Mucosa of gallbladder (tissue), 1 donor: Measurements from ENCODE around the gene SNX8. TPM values are rescaled to one million over a fixed set of nuclear protein-coding genes. Genes with fewer than 3 reads are reported as not detected.
"Not testable (repeated sequence)": the region's sequence is repeated elsewhere in the genome, so short reads cannot be mapped to it uniquely, and the experiment has no call there.

Source experiments
- DNase-seq: peaks from one replicate; pipeline ENCODE4 v3.0.0-alpha.2; 2020; ENCODE audit warnings: low spot score
- total RNA-seq: library from RNA; stranded (reverse); gene quantifications from one replicate; pipeline ENCODE4 v1.2.1, GENCODE V29; 2021
- donor health status: DM: no; HTN: no; CAD: no.

SNX8 gene
- total RNA-seq, 1 donor from 2014 or later = 20.5 TPM

GRCh38 chr7:2295936-2296620 lies 18.2 kb downstream of the SNX8 start:
- DNase-seq = no peak

DNA sequence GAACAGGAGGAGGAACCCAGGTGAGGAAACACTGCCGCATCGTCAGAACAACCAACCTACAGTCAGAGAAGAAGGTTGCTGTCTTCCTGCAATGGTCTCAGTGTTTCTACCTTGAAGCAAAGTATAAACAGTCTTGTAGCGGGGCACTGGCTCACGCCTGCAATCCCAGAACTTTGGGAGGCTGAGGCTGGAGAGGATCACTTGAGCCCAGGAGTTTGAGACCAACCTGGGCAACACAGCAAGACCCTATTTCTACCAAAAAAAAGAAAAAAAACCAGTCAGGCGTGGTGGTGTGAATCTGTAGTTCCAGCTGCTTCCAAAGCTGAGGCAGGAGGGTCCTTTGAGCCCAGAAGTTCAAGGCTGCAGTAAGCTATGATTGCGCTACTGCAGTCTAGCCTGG lies 23.4 kb downstream of the SNX8 start:
- no peak for DNase-seq

DNA sequence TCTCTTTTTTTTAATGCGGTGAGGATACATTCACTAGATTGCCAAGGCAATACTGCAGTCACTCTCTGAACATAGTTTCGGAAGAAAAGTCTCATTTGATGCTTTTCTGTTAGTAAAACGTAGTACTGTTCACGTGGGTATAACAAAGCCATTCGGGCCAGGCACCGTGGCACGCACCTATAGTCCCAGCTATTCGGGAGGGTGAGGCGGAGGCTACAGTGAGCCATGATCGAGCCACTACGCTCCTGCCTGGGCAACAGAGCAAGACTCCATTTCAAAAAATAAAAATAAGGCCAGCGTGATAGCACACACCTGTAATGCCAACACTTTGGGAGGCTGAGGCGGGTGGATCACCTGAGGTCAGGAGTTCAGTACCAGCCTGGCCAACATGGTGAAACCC lies 24.6 kb downstream of the SNX8 start:
- no peak for DNase-seq

DNA sequence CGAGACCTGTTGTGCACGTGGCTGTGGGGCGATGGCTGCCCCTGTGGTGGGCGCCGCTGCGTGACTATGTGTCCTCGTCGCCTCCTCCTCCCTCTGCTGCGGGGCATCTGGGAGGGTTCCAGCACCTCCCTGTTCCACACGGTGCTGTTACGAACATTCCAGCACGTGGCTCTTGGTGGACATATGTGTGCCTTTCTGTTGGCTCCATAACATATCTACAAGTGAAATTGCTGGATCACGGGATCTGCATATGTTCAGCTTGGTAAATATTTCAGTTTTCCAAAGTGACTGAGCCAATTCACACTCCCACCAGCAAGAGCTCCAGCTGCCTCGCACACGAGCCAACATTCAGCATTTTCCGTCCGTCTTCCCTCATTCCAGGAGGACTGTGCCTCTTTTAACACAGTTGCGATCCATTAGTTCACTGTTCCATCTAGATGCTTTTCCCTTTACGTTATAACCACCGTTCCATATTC lies 25.1 kb downstream of the SNX8 start:
- no peak for DNase-seq

- no peak for DNase-seq
These were observed 25.7 kb downstream of the SNX8 start for GRCh38 chr7:2288503-2288902.

- DNase-seq = no peak
These were observed 26.5 kb downstream of the SNX8 start for GRCh38 chr7:2287745-2288144.

DNA sequence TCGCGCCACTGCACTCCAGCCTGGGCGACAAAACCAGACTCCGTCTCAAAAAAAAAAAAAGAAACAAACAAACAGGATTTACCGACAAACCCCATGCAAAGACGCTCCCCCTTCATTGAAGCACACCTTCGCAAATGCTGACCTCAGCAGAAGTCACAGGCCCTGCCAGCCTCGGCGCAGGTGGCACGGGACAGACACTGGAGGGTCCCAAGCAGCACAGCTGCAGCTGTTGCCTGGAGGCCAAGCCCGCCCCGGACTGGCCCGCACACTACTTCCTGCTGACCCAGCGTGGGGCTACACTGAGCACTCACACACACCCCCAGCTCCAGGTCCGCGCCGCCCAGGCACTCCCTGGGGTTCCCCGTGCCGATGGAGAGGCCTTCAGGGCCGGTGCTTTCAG lies 31.2 kb downstream of the SNX8 start:
- no peak for DNase-seq

GRCh38 chr7:2282185-2282751 lies 32.0 kb downstream of the SNX8 start:
- DNase-seq = no peak

DNA sequence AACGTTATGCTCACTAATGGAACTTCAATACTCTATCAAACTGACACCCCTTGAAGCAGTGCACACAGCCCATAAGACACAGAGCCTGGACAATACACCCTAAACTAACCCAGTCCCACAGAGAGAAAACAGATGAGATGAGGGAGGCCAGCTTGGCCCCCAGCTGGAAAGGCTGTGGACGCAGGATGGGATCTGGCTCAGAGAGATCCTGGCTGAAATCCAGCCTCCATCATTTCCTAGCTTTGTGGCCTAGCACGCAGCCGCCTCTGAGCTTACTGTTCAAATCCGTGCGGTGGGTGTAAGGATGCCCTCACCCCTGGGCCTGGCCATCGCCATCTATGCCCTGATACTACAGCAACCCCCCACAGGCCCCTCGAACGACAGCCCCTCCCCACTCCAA lies 32.7 kb downstream of the SNX8 start:
- peak; percentile 42 for DNase-seq

DNA sequence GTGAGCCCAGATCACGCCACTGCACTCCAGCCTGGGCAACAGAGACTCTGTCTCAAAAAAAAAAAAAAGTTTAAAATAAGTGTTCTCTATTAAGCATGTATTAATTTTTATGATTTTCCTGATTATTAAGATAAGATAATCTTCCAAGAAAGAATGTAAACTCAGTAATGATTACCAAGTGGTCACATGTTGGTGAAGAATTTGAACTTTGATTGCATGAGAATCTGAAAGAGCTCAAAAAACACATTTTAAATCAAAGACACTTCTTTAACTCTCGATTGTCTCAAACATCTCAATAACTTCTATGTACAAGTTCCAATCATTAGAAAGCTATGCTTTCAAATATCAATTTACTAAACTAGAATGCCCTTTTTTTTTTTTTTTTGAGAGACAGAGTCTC lies 33.8 kb downstream of the SNX8 start:
- DNase-seq = no peak

GRCh38 chr7:2279896-2280295 lies 34.3 kb downstream of the SNX8 start:
- DNase-seq = no peak

- no peak for DNase-seq
These were observed 36.2 kb downstream of the SNX8 start for GRCh38 chr7:2278026-2278425.

- no peak for DNase-seq
These were observed 38.1 kb downstream of the SNX8 start for GRCh38 chr7:2276107-2276506.

DNA sequence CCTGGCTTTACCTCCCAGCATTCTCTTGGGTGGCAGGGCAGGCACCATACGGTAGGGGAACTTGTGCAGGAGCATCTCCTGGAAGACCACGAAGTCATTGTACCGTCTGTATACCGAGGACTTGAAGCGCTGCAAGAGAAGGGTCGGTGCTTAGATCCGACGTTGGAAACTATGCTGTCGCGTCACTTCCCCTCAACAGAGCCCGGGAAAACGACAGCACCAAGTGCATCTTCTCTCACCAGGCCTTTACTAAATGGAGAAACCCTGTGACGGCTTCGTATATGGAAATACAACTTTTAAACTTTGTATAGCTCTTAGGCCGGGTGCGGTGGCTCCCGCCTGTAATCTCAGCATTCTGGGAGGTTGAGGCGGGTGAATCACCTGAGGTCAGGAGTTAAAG lies 39.1 kb downstream of the SNX8 start:
- no peak for DNase-seq

DNA sequence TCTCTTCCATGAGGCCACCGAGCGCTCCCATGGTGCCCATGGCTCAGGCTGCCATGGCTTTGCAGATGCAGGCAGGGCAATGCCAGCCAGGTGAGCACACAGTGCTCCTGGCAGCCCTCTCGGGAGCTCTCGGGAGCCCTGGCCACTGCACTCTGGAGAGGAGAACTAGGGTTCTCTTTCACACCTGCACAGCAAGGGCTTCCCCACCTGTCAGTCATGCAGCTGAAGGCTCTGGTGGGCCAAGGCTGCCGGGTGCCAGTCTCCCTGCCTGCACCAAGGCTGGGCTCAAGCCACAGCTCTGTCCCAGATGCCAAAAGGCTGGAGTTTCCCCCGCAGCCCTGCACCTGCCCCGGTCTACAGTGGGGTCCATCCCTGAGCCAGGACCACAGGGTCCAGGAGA lies 39.6 kb downstream of the SNX8 start:
- DNase-seq = no peak

GRCh38 chr7:2273866-2274265 lies 40.4 kb downstream of the SNX8 start:
- no peak for DNase-seq

DNA sequence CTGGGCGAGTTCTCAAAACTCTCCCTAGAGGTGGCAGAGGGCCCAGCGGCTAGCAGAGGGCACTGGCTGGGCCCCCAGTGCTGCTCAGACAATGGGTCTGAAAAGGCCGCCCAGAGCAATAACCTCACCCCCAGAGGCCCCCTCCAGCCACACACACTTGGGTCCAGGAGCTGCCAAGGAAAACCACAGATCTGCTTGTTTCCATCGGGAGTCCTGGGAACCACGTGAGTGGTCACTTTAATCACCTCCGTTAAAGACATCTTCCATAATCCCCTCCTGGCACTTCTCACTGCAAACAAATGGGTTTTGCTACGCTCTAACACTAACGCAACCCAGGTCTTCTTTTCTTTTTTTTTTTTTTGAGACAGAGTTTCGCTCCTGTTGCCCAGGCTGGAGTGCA lies 42.2 kb downstream of the SNX8 start:
- DNase-seq = no peak

DNA sequence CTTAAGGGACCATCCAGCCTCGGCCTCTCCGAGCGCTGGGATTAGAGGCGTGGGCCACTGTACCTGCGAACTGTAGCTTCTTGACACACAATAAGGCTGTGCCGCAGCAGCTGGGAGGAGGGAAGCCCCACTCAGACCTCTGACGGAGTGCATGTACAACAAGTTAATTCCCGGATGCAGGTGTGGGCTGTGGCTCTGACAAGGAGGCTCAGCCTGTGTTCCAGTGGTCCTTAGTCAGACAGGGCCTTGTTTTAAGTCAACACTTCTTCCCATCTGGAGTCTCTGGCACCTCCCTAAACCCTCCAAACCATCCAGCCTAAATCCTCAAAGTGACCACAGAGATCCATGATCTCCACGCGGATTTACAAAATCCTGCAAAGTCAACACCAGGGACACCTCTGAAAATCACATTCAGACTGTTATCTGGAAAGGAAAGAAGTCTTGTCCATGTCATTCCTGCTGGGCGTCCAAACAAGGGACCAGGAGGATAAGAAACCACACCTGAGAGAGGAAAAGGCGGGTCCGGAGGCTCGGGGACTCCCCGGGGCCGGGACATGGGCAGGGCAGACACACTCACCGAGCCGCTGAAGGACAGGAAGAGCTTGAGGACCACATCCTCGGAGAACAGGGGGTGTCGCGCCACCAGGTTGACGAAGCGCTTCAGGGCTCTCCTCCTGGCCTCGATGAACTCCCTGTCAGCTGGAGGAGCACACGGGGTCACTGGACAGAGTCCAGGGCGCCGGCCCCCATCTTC lies 42.8 kb downstream of the SNX8 start:
- no peak for DNase-seq

DNA sequence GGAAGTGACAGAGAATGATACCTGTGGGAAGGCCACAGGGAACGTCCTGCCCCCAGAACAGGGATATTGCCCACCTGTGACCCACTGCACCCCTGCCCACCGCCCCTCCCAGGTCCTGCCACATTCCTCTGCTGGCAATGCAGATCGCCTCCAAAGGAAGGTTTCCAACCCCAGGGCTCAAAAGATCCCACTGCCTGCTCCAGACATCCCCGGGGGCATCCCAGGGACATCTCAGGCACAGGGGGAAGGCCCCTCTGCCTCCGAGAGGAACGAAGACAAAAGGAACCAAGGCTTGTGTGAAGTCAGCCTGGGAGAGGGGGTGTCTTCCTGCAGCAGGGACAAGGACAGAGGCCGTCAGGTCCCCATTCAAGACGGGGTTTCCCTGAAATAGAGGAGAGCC lies 43.7 kb downstream of the SNX8 start:
- DNase-seq = no peak

DNA sequence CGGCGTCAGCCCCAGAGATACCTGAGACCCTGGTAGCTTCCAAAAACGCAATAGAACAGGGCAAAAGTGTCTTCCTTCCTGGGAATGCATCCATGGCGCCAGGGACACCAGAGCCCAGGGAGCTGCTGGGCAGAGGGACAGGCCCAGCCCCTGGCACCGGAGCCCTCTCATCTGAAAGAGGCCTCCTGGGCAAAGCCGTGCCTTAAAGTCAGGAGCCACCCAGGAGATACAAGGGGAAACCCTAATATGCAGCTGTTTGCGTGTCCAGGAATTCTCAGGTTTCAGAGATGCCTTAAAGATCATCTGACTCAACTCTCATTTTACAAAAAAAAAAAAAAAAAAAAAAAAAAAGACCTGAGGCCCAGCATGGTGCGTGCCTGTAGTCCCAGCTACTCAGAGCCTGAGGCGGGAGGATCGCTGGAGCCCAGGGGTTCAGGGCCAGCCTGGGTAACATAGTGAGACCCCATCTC lies 44.2 kb downstream of the SNX8 start:
- no peak for DNase-seq

DNA sequence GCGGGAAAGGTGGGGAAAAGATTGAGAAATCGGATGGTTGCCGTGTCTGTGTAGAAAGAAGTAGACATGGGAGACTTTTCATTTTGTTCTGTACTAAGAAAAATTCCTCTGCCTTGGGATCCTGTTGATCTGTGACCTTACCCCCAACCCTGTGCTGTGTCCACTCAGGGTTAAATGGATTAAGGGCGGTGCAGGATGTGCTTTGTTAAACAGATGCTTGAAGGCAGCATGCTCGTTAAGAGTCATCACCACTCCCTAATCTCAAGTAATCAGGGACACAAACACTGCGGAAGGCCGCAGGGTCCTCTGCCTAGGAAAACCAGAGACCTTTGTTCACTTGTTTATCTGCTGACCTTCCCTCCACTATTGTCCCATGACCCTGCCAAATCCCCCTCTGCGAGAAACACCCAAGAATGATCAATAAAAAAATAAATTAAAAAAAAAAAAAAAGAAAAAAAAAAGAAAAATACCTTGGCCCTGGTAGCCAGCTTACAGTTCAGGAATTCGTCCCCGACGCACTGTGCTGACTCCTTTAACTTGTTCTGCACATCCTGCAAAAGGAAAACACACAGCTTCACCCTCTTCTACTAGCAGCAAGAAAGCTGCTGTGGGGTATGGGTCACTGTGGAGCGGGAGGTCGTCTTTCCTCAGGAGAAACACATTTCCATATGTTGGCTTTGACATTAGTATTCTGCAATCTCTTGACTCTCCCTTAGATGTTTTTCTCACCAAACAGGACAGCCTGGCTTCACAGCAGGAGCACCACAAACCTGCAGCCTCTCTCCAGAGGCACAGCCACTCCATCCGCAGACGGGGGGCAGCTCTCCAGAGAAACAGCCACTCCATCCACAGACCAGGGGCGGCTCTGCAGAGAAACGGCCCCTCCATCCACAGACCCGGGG lies 44.9 kb downstream of the SNX8 start:
- not testable (repeated sequence) for DNase-seq

- no peak for DNase-seq
These were observed 47.3 kb downstream of the SNX8 start for GRCh38 chr7:2266911-2267310.
